GM19463 (cell line): ENCODE data around the gene RSPH1.

Experiments
- ATAC-seq: cut with Tn5 transposase; IDR thresholded peaks from one replicate; pipeline ENCODE4 v1.9.1; 2021; ENCODE audit warnings: mild to moderate bottlenecking, moderate library complexity; ENCODE audit not compliant: unreplicated experiment

Gene RSPH1

DNA sequence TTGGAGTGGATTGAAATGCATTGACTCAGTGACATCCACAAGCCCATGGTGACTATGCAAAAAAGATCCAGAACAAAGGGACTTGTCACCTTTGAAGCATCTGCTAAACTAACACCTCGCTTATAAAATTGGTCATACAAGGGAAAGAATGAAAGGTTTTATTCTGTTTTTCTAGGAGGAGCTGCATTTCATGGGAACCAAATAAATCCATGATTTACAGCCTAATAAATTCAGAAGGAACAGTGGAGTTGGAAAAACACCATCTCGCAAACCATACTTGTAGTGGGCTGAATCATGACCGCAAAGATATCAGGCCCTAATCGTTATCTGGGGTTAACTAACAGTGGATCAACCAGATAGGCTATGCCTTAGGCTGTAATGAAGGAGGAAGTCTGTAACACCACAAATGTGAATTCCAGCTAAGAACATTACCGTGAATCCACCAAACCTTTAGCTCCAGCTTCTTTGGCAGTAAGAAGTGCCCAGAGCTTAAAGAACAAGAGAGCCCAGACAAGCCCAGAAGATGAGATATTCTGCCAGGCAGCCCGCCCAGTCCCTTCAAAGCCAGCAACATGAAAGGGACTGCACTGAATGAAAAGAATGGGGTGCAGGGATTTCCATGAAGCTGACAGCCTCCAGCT lies 27.4 kb downstream of the RSPH1 start:
- ATAC-seq, result no peak

DNA sequence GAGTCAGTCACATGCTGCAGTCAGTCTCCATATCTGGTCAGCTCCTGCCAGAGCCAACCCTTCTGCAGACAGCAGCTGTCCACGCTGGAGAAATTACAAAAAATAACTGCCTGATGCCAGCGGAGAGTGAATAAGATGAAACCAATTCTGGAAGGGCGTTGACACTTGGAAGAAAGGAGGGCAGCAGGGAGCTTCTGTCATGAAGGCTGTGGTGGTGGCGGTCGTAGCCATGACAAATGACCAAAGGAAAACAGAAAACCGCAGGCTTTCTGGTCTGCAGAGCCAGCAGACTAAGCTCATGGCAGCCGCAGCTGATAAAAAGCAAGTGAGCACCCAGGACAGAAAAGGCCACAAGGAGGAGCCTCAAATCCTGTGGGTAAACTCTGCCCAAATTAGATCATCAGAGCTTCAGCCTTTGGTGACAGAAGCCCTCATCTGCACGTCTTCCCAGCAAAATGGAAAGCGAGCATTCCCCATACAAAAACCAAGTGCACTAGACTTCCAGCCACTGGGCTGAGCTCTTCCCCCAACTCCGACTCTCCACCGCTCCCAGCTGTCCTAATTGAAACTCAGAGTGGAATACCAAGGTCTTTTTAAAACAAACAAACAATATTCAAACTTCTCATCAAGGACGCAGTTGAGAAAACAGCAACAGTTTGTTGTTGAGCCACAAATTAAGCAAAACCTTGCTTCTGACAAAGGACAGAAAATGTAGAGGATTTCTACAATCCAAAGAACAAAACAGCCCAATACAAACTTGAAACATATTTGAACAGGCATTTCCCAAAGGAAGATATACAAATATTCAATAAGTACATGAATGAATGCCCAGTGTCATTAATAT lies 28.7 kb downstream of the RSPH1 start:
- no peak for ATAC-seq

DNA sequence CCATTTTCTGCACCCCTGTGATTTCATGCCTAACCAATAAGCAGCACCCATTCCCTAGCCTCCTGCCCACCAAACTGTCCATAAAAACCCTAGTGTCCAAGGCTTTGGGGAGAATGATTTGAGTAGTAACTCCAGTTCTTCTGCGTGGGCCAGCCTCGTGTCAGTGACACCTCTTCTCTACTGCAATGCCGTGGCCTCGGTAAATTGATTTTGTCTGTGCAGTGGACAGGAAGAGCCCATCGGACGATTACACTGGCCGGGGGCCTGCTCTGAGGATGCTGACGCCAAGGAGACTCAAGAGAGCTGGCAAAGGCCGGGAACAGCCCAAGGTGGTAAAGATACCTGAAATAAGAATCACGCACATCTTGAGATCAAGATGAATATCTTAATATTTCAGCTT lies 29.3 kb downstream of the RSPH1 start:
- ATAC-seq, result no peak

DNA sequence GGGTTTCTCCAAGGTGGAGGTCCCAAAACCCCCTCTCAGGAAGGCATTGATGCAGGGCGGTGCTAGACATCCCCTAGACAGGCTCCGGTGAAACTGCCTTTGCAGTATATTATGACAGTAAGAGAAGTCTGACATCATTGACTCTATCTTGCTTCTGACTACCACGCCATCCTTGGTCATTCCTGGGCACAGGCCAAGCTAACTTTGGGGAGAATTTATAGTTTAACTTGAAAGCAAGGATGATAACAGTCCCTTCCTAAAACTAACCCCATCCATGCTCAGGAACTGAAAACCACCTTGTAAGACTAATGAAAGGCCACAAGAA lies 30.3 kb downstream of the RSPH1 start:
- no peak for ATAC-seq

DNA sequence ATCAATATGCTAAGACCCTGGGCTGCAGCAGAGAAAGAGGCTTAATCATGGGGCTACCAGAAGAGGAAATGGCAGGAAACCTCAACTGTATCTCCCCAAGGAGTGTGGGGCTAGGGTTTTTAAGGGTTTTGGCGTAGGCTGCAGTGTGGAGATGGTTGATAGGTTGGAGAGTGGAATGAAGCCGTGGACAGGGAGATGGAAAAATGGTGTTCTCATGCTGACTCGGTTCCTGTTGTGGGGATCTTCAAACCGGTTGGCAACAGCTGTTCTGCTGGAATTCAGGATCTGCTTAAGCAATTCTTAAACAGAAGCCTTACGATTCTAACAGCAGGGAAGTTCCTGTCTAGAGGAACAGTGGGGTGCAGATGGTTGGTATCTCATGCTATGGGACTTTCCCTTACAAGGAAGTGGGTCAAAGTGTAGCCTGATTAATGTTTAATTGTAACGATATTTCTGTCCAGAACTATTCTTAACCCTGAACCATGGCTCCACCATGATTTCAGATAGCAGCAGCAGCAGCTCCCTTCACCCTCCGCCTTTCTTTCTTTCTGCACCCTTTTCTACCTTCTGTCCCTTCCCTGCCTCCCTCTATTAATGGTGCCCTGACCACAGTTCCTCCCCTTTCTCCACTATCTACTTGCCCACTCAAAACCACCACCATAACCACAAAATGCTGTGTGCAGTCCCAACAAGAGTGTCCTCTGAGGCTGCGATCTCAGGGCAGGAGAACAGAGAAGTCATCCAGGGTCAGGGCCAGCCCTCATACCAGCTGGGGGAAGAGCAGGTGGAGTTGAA lies 30.8 kb downstream of the RSPH1 start:
- ATAC-seq, result peak; percentile 38

DNA sequence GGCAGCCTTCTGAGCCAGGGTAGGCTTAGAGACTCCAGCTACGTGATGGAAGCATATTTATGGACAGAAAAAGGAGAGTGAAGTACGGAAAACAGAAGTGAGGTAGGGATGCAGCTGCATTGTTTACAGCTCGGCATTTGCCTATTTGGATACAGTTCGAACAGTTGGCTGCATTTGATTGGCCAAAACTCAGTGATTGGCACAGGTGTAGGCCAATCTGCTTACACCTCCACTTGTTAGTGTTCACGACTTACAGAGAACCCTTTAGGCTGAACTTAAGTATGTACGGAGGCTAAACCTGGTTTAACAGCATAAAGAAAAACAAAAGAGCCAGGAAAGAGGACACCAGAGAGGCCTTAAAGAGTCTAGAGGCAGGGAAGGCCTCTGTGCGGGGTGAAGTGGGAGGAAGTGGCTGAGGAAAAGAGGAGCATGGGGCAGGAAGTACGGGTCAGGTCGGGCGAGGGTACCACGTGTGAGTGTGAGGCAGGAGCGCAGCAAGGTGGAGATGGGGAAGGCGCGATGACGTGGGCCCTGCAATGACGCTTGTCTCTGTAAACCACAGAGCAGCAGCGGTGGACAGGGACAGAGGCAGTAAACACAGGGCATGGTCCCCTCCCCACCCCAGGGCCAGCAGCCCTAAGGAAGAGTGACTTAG lies 32.0 kb downstream of the RSPH1 start:
- ATAC-seq, result no peak

DNA sequence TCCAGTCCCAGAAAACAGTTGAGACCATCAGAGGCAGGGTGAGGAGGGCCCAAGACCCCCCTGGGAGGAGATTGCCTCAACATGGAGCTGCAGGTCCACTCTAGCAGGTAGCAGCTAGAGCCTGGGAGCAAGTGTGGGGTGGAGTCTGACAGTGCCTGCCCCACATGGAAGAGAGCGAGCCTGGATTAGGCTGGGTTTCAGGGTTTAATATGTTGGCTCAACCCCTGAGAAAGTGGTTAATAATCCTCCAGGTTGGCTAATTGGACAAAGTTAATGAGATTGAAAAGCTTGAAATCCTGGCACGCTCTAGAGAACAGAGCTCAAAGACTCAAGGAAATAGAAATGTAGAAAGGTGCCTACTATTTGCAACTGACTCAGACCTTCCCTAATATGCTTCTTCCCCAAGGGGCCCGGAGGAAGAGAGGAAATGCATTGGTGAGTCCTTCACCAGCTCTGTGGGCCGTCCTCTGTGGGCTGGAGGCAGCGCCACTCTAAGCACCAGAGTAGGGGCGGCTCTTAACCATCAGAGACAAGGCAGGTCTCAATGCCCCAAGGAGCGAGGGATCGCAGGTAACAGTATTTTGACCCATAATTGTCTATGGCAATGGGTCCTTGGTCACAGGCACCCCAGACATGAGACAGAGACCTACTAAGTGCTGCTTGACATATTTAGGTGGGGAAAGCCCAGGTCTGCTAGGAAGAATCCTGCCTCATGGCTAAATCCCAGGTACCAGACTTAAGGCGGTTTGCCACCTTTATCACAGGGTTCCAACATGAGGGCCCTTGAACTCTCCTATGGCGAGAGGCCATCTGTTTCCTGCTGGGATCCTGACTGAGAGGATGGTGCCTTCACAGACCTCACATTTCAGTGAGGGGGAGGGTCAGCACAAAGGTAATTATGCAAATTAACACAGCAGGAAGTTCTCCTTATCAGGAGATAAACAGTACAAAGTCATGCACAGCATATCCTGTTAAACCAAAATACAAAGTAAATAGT lies 33.8 kb downstream of the RSPH1 start:
- ATAC-seq, result no peak

DNA sequence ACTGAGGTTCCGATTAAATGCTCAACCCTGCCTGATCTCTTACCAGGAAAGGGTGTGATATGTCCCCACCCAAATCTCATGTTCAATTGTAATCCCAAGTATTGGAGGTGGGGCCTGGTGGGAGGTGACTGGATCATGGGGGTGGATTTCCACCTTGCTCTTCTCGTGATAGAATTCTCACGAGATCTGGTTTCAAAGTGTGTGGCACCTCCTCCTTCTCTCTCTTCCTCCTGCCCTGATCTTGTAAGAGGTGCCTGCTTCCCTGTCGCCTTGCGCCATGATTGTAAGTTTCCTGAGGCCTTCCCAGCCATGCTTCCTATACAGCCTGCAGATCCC lies 34.9 kb downstream of the RSPH1 start:
- no peak for ATAC-seq

DNA sequence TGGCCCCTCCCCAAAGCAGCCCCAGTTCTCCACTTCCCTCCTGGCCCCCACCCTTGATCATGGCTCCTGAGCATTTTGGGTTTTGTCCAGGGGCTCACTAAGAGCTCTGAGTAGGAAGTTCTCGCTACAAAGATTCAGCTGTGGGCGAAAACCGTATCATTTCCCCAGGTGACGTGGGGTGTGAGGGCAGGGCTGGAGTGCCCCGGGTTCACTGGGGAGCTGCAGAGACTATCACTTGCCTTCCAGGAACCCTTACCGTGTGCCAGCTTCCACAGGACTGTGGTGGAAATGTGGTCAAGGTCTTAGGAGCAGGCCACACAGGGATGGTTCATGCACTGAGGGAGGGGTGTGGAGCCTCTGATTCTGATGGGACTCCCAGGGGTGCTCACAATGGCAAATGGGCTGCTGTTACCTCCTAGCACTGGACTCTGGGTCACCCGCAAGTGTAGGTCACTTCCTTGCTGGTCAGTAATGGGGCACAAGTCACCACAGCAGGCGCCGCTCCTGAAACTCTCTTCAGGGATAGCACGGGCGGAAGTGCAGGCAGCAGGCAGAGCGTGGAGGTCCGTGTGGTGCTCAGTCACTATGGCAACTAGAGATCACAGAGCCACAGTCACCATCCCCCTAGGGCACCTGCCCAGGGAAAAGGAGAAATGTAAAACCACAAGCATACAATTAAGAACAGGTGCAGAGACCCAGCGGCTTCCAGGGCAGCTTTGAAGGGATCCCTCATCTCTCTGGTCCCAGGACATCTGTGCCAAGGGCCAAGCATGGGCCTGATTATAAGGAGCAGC lies 35.4 kb downstream of the RSPH1 start:
- ATAC-seq, result peak; percentile 42

DNA sequence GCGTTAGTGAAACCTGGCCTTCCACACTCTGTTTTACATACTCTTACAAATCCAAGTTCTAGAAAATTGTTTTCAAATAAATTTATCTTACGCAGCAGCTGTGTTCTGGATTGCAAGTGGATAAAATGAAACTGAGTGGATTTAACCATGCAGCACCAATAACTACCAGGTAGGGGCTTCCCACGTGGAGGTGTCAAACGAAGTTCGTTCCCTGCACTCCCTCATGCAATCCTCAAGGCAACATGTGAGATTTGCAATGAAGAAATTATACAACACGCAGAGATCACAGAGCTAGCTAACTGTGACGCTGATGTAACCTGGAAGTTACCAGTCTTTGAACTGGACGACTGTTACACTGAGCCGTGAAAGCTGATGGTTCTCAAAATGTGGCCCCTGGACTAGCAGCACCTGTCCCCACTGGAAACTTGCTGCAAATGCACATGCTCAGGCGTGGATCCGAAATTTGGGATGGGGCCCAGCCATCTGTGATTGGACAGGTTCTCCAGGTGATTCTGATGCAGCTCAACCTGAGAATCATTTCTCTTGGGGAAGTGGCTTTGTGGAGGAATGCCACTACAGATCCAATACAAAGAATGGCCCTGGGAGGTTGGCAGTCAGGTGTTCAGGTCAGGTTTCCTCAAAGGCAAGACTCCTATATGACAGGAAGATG lies 36.3 kb downstream of the RSPH1 start:
- no peak for ATAC-seq

DNA sequence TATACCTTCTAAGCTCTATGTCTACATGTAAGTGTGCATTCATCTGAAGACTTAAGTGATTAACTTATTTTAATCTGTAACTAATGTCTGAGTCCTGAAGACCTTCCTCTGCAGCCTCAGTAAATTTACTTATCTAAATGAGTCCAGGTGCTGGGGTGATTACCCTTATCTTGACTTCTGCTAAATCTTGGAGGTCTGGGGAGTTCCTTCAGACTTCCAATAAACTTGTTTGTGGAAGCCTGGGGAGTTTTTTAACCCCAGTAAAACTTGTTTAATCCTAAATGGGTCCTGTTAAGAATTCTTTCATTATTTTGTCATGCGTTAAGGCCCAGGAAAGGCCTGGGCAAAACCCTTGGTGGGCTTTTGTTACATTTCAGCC lies 37.0 kb downstream of the RSPH1 start:
- no peak for ATAC-seq

DNA sequence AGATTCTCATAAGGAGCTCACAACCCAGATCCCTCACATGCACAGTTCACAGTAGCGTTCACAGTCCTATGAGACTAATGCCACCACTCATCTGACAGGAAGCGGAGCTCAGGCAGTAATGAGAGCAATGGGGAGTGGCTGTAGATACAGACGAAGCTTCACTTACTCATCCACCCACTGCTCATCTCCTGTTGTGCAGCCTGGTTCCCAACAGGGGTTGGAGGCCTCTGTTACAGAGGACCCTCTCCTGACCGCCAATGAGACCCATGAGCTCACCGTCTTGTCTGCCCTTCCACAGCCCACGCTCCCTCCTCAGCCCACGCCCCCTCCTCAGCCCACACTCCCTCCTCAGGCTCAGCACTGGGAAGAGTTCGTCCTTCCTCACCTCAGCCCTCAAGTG lies 39.6 kb downstream of the RSPH1 start:
- no peak for ATAC-seq

DNA sequence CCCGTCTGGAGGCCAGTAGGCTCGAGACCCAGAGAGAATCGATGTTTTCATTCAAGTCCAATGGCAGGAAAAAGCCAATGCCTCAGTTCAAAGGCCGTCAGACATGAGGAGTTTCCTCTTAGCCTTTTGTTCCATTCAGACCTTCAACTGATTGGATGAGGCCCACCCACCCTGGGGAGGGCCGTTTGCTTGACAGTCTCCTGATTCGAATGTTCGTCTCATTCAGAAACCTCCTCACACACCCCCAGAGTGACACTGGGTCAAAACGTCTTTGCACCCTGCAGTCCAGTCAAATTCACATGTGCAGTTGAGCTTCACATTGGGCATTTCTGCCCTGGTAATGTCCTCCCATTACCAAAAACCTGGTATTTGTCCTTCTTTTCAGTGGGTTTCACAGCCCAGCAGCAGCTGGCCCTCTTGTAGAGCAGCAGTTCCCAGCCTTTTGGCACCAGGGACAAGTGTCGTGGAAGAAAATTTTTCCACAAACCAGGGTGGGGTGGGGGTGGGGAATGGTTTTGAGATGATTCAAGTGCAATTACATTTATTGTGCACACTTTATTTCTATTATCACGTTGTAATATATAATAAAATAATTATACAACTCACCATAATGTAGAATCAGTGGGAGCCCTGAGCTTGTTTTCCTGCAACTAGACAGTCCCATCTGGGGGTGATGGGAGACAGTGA lies 40.1 kb downstream of the RSPH1 start:
- ATAC-seq, result no peak

DNA sequence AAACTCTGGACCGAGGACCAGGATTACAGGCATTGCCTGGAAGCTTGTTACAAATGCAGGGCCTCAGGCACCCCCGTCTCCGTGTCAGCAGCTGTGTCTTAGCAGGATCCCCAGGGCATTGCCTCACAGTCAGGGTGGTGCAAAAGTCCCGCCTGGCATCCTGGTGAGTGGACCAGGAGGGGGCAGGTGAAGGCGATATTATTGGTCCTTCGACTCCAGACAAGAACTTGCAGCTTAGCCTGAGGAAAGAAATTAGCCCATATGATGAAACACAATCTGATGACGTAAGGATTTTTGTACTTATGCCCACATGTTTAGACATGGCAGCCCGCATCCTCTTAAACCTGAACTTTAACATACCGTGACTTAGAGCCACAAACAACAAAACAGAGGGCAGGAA lies 40.8 kb downstream of the RSPH1 start:
- ATAC-seq, result no peak

DNA sequence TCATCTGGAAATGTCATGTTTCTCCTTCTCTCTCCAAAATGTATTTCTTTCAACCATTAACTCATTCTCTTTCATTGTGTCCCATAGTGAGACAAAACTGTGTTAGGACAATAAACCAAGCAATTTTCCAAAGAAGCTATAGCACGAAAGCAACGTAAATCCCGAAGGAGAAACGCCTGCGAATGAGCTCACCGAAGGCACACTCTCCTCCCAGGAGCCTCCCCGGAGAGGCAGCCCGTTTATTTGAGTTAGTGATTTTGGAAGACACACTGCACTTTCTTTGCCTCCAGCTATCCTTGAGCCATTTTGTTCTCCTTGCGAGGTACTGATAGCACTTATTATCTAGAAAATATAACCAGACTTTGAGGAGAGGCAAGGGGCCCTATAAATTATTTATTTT lies 41.2 kb downstream of the RSPH1 start:
- ATAC-seq, result no peak

DNA sequence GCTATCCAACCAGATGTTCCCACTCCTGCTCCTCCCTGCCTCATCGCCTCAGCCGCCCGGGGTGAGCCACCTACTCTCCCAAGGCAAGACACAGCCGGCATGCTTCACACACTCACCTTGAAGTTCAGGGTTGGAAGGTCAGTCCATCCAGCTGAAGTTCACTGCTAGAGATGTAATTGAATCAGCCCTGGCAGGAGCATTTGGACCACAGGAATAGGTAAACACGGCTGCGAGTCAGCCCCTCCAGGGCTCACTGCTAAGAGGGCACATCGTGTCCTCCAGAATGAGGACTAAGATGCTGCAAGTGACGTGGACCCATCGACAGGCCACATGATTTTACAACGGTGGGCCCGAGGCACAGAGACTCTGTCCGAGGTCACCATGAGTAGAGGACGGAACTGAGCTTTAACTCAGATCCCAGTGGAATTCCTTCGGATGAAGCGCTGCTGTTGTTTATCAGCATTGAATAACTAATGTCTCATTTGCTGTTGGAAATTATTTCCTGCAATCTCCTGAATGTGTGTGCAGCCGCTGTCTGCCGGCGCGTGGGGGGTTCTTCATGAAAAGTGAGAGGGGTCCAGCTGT lies 41.9 kb downstream of the RSPH1 start:
- ATAC-seq, result no peak

DNA sequence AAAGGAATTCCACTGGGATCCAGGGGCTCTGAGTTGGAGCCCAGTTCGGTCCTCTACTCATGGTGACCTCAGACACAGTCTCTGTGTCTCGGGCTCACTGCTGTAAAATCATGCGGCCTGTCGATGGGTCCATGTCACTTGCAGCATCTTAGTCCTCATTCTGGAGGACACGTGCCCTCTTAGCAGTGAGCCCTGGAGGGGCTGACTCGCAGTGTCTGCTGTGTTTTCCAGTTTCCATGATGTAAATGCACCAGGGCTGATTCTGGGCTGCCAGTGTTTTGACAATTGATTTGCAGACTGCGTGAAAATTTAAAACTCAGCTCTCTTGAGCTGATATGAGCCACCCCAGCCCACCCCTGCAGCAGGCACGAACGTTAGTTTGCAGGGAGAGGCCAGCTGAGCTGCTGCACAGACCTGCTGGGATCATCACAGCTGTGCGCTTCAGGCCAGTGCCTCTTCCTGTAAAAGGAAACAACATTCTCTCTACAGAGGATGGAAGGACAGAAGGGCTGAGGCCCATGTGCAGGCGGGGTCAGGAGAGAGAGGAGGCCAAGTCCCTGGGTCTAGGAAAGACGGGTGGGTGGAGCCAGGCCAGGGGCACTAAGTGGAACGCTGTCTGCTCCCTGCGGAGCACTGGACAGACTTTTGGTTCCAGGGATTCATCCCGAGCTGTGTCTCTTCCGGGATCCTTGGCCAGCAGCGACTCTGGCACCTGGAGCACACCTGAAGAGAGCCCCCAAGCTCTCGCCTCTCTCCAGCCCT lies 42.6 kb downstream of the RSPH1 start:
- ATAC-seq, result no peak
